OCI-LY1 (cell line): ENCODE results near the gene TMED8.

Source experiments
- H2AFZ ChIP-seq: fragments of 200-600 bp; sonication (generic), shearing (Covaris generic); 2 replicates; pipeline ENCODE4 v1.6.0; 2014; ENCODE audit warnings: antibody characterized with exemption, mild to moderate bottlenecking, low read length
- H3F3A ChIP-seq: fragments of 200-600 bp; sonication (generic), shearing (Covaris generic); 2 replicates; pipeline ENCODE4 v1.6.0; 2014; ENCODE audit warnings: mild to moderate bottlenecking, antibody characterized with exemption, low read length, moderate library complexity; ENCODE audit not compliant: insufficient read depth
- H3K27ac ChIP-seq: fragments of 200-600 bp; sonication (generic); 2 replicates; pipeline ENCODE4 v1.5.1; 2014; ENCODE audit warnings: low read length, mixed run types, mild to moderate bottlenecking, low read depth; ENCODE audit not compliant: poor library complexity, severe bottlenecking
- H3K27me3 ChIP-seq: fragments of 200-600 bp; sonication (generic); 2 replicates; pipeline ENCODE4 v1.6.0; 2014; ENCODE audit warnings: antibody characterized with exemption, mild to moderate bottlenecking, low read length, moderate library complexity; ENCODE audit not compliant: insufficient read depth
- H3K36me3 ChIP-seq: fragments of 200-600 bp; sonication (generic); 2 replicates; pipeline ENCODE4 v1.6.1; 2014; ENCODE audit warnings: mild to moderate bottlenecking, antibody characterized with exemption, low read length, moderate library complexity, mixed read lengths; ENCODE audit not compliant: insufficient read depth
- H3K4me1 ChIP-seq: fragments of 200-600 bp; sonication (generic); 2 replicates; pipeline ENCODE4 v1.5.1; 2014; ENCODE audit warnings: mild to moderate bottlenecking, low read length, moderate library complexity; ENCODE audit not compliant: insufficient read depth, severe bottlenecking
- H3K4me2 ChIP-seq: fragments of 200-600 bp; sonication (generic), shearing (Covaris generic); 2 replicates; pipeline ENCODE4 v1.6.1; 2014; ENCODE audit warnings: low read length
- H3K4me3 ChIP-seq: fragments of 200-600 bp; sonication (generic); 2 replicates; pipeline ENCODE4 v1.5.1; 2014; ENCODE audit warnings: low read length, low read depth, mild to moderate bottlenecking, mixed read lengths; ENCODE audit not compliant: poor library complexity, severe bottlenecking
- H3K79me2 ChIP-seq: fragments of 200-600 bp; shearing (Covaris generic); 2 replicates; pipeline ENCODE4 v1.6.1; 2016; ENCODE audit warnings: mixed run types, low read length, mixed read lengths; ENCODE audit not compliant: insufficient read depth
- H3K9ac ChIP-seq: fragments of 200-600 bp; sonication (generic), shearing (Covaris generic); 2 replicates; pipeline ENCODE4 v1.6.1; 2014; ENCODE audit warnings: mild to moderate bottlenecking, low read length, mixed read lengths
- H3K9me2 ChIP-seq: fragments of 200-600 bp; sonication (generic), shearing (Covaris generic); 2 replicates; pipeline ENCODE4 v1.6.1; 2014; ENCODE audit warnings: low read depth, mild to moderate bottlenecking, low read length, mixed read lengths
- H3K9me3 ChIP-seq: fragments of 200-600 bp; shearing (Covaris generic); 2 replicates; pipeline ENCODE4 v1.6.1; 2014; ENCODE audit warnings: low read length, mixed read lengths
- H4K20me1 ChIP-seq: fragments of 200-600 bp; sonication (generic), shearing (Covaris generic); 2 replicates; pipeline ENCODE4 v1.6.0; 2016; ENCODE audit warnings: mild to moderate bottlenecking, low read length; ENCODE audit not compliant: insufficient read depth
- EZH2 ChIP-seq: fragments of 200-600 bp; sonication (generic), shearing (Covaris generic); IDR thresholded peaks from 2 replicates; pipeline ENCODE4 v1.8.0; 2017; ENCODE audit warnings: borderline replicate concordance, mixed run types, mild to moderate bottlenecking, antibody characterized with exemption, low read length, moderate library complexity, mixed read lengths
- TF ChIP-seq, protein P1 (sequence below): fragments of 200-600 bp; sonication (generic), shearing (Covaris generic); IDR thresholded peaks from 2 replicates; pipeline ENCODE4 v1.5.1; 2017; ENCODE audit warnings: mild to moderate bottlenecking, antibody characterized with exemption, low read length, moderate library complexity, mixed read lengths

The TMED8 gene

DNA sequence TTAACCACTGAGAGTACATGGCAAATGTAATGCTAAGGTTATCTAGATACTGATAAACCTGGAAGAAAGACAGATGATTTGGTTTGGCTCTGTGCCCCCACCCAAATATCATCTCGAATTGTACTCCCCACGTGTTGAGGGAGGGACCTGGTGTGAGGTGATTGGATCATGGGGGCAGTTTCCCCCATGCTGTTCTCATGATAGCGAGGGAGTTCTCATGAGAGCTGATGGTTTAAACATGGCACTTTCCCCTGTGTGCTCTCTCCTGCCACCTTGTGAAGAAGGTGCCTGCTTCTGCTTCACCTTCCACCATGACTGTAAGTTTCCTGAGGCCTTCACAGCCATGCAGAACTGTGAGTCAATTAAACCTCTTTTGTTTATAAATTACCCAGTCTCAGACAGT, 32.2 kb upstream of the TMED8 start:
- Histone ChIP-seq H3K9me2 (no peaks in the 10 kb centered on the region), H3K36me3 (no peaks in the 10 kb centered on the region), H2AFZ (0 out of 2 replicates have a peak overlapping the region, but pooled peaks have one; percentile 56), H3K4me1 (no peaks in the 10 kb centered on the region), H3K27ac (no peak overlapping the region), H3K4me3 (no peak overlapping the region), H3K9ac (no peak overlapping the region), H3K9me3 (no peaks in the 10 kb centered on the region), H4K20me1 (no peaks in the 10 kb centered on the region), H3K79me2 (no peaks in the 10 kb centered on the region), H3K27me3 (no peaks in the 10 kb centered on the region), H3F3A (no peaks in the 10 kb centered on the region), H3K4me2 (no peak overlapping the region; the same call in 1 of the 2 replicates)
- TF ChIP-seq EZH2 = no peak
- TF ChIP-seq, protein P1, sequence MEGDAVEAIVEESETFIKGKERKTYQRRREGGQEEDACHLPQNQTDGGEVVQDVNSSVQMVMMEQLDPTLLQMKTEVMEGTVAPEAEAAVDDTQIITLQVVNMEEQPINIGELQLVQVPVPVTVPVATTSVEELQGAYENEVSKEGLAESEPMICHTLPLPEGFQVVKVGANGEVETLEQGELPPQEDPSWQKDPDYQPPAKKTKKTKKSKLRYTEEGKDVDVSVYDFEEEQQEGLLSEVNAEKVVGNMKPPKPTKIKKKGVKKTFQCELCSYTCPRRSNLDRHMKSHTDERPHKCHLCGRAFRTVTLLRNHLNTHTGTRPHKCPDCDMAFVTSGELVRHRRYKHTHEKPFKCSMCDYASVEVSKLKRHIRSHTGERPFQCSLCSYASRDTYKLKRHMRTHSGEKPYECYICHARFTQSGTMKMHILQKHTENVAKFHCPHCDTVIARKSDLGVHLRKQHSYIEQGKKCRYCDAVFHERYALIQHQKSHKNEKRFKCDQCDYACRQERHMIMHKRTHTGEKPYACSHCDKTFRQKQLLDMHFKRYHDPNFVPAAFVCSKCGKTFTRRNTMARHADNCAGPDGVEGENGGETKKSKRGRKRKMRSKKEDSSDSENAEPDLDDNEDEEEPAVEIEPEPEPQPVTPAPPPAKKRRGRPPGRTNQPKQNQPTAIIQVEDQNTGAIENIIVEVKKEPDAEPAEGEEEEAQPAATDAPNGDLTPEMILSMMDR = peak; percentile 41; the same call in 1 of the 2 replicates

DNA sequence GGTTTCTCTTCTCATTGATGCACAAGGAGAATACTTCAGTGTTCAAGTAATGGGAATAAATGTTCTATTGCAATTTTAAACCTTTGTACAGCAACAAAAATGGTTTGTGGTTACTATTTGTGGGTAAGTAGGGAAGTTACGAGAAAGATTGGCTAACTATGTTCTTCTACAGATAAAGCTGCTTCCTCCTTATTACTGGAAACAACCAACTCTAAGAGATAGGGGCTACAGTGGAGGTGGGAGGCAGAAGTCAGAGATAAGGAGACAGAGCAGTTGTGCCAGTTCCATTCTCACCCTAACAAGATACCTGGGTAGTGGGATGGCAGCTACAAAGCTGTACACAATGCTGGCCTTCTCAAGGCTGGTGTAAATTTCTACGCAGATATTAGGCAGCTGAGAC, 30.3 kb upstream of the TMED8 start:
- H3K4me2 ChIP-seq = no peak overlapping the region
- no peak overlapping the region for H3K9ac ChIP-seq
- H3K27ac ChIP-seq = no peak overlapping the region
- no peaks in the 10 kb centered on the region for H3K36me3 ChIP-seq
- no peaks in the 10 kb centered on the region for H4K20me1 ChIP-seq
- H3K27me3 ChIP-seq = no peaks in the 10 kb centered on the region
- no peak overlapping the region for H3K4me3 ChIP-seq
- H3K9me3 ChIP-seq = no peaks in the 10 kb centered on the region
- no peak overlapping the region for H2AFZ ChIP-seq
- H3F3A ChIP-seq = no peaks in the 10 kb centered on the region
- no peaks in the 10 kb centered on the region for H3K9me2 ChIP-seq
- TF ChIP-seq, protein P1 = no peak
- no peak for TF ChIP-seq EZH2
- H3K79me2 ChIP-seq = no peaks in the 10 kb centered on the region
- H3K4me1 ChIP-seq = no peaks in the 10 kb centered on the region

DNA sequence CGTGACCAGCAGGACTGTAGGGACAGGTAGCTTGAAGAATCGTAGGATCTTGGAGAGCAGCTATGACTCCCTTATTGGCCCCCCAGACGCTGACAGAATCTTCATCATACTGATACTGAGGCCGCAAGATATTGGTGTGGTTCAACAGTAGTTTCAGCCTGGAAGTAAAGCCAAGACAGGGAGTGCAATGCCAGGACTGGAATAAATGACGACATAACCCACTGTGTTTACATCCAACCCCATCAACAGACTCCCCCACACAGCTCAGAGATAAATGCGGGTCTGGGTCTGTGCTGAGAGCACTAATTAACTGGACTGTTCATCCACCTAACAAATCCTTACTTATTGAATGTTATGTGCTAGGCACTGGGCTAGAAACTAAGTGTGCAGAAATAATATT, 29.8 kb upstream of the TMED8 start:
- no peak overlapping the region for H2AFZ ChIP-seq
- TF ChIP-seq, protein P1 = no peak
- TF ChIP-seq EZH2 = no peak
- H3K9me2 ChIP-seq = no peaks in the 10 kb centered on the region
- H3K4me3 ChIP-seq = no peak overlapping the region
- H3K9ac ChIP-seq = no peak overlapping the region
- H3K4me2 ChIP-seq = no peak overlapping the region
- no peaks in the 10 kb centered on the region for H3K9me3 ChIP-seq
- H3K27ac ChIP-seq = no peak overlapping the region
- H4K20me1 ChIP-seq = no peaks in the 10 kb centered on the region
- no peaks in the 10 kb centered on the region for H3K27me3 ChIP-seq
- no peaks in the 10 kb centered on the region for H3K36me3 ChIP-seq
- H3K79me2 ChIP-seq = no peaks in the 10 kb centered on the region
- H3F3A ChIP-seq = no peaks in the 10 kb centered on the region
- no peaks in the 10 kb centered on the region for H3K4me1 ChIP-seq
